Activated naive CD8-positive, alpha-beta T cell treated with anti-CD3 and anti-CD28 coated beads for 36 hours (primary cell): Measurements from ENCODE around the gene SORBS1. TPM values are rescaled to one million over a fixed set of nuclear protein-coding genes. Genes with fewer than 3 reads are reported as not detected.

Source experiments
- DNase-seq: peaks from one replicate; pipeline ENCODE4 v3.0.0; 2021
- H3K27ac Mint-ChIP-seq: one replicate; pipeline ENCODE4 v1.8.0; 2022; ENCODE audit warnings: mild to moderate bottlenecking, moderate library complexity, mixed read lengths
- H3K27me3 Mint-ChIP-seq: one replicate; pipeline ENCODE4 v1.8.0; 2022; ENCODE audit warnings: mild to moderate bottlenecking, mixed read lengths
- H3K36me3 Mint-ChIP-seq: one replicate; pipeline ENCODE4 v1.8.0; 2021; ENCODE audit warnings: mild to moderate bottlenecking, mixed read lengths
- H3K4me1 Mint-ChIP-seq: one replicate; pipeline ENCODE4 v1.8.0; 2021; ENCODE audit warnings: mixed read lengths
- H3K4me3 Mint-ChIP-seq: one replicate; pipeline ENCODE4 v1.8.0; 2022; ENCODE audit warnings: mild to moderate bottlenecking, moderate library complexity, mixed read lengths
- H3K9me3 Mint-ChIP-seq: one replicate; pipeline ENCODE4 v1.8.0; 2022; ENCODE audit warnings: mixed read lengths
- total RNA-seq, 2 experiments: library from RNA; stranded (reverse); gene quantifications; one replicate each; pipeline ENCODE4 v1.2.3, GENCODE V29; 2021

Gene SORBS1
- total RNA-seq, 2 experiments from 2014 or later: 0.54 to 0.64 TPM

DNA sequence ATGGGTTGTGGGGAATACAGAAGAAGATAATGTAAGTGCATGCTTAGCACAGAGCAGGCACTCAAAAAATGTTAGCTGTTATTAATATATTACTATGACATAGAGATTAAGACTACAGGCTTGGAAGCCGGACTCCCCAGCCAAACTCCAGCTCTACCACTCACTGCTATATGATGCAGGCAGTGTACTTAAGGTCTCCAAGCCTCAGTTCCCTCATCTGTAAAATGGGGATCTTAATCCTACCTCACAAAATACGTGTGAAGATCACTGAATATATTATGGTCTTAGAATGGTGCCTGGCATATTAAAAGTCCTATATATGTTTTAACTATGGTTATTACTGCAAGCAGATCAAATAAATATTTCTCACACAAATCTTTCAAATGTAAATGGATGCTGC, 275.6 kb downstream of the SORBS1 start:
- Mint-ChIP-seq H3K27me3 (peaks cover 40% of the 10 kb centered on the region), H3K36me3 (no peaks in the 10 kb centered on the region), H3K4me1 (no peaks in the 10 kb centered on the region), H3K9me3 (no peaks in the 10 kb centered on the region), H3K27ac (no peak overlapping the region), H3K4me3 (no peak overlapping the region)
- no peak for DNase-seq

- Mint-ChIP-seq H3K4me1 (no peaks in the 10 kb centered on the region), H3K27me3 (peaks cover 33% of the 10 kb centered on the region), H3K4me3 (no peak overlapping the region), H3K9me3 (no peaks in the 10 kb centered on the region), H3K27ac (no peak overlapping the region), H3K36me3 (no peaks in the 10 kb centered on the region)
- DNase-seq: no peak
Observed at GRCh38 chr10:95284807-95285206, 276.4 kb downstream of the SORBS1 start.

DNA sequence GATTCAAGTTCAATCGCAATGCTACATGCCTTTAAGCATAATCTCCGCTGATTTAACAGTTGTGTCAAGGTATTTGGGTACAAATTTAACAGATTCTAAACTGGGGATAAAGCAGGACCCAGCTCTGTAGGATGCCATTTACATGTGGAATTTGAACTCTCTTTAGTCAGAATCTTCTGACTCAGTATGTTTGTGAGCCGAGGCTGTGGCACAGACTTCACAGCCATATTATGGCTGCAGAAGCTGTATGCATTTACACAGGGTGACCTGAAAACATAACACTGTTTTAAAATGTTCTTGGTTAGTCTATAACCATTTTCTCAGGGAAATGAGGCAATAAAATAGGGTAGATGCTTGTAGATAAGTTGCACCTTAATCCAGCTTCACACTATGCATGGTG, 279.1 kb downstream of the SORBS1 start:
- H3K36me3 Mint-ChIP-seq: no peaks in the 10 kb centered on the region
- H3K4me3 Mint-ChIP-seq: no peak overlapping the region
- no peaks in the 10 kb centered on the region for H3K4me1 Mint-ChIP-seq
- no peak overlapping the region for H3K27ac Mint-ChIP-seq
- H3K27me3 Mint-ChIP-seq: peaks cover 10% of the 10 kb centered on the region
- no peak for DNase-seq
- no peaks in the 10 kb centered on the region for H3K9me3 Mint-ChIP-seq

DNA sequence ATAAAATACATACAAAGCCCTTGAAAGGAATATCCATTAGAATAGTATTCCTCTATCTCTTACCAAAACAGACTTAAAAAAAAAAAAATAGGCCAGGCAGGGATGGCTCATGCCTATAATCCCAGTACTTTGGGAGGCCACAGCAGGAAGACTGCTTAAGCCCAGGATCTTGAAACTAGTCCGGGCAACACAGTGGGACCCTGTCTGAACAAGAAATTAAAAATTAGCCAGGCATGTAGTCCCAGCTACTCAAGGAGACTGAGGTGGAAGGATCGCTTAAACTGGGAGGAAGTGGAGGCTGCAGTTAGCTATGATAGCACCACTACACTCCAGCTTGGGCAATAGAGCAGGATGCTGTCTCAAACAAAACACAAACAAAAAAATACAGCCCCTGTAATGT, 280.0 kb downstream of the SORBS1 start:
- Mint-ChIP-seq H3K27me3 (peaks cover 4% of the 10 kb centered on the region), H3K36me3 (no peaks in the 10 kb centered on the region), H3K4me3 (no peak overlapping the region), H3K9me3 (no peaks in the 10 kb centered on the region), H3K27ac (no peak overlapping the region), H3K4me1 (no peaks in the 10 kb centered on the region)
- DNase-seq: no peak

DNA sequence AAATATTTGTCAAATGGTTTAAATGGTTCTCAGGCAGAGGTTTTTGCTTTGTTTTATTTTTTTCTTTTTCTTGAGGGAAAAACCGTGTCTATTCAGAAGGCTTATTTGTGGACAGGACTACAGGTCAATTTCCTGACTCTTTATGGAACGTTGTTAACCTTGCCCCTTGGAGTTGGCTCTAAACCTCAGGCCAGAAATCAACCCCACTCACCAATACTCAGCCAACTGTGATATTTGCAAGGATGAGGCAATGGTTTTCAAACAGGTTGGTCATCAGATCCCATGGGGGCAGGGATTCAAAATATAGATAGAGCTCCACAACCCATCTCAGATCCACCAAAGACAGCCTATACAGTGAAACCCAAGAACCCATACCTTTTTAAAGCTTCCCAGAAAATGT, 280.5 kb downstream of the SORBS1 start:
- no peak overlapping the region for H3K4me3 Mint-ChIP-seq
- no peaks in the 10 kb centered on the region for H3K4me1 Mint-ChIP-seq
- H3K36me3 Mint-ChIP-seq: no peaks in the 10 kb centered on the region
- H3K9me3 Mint-ChIP-seq: no peaks in the 10 kb centered on the region
- H3K27me3 Mint-ChIP-seq: peaks cover 4% of the 10 kb centered on the region
- no peak for DNase-seq
- H3K27ac Mint-ChIP-seq: no peak overlapping the region

DNA sequence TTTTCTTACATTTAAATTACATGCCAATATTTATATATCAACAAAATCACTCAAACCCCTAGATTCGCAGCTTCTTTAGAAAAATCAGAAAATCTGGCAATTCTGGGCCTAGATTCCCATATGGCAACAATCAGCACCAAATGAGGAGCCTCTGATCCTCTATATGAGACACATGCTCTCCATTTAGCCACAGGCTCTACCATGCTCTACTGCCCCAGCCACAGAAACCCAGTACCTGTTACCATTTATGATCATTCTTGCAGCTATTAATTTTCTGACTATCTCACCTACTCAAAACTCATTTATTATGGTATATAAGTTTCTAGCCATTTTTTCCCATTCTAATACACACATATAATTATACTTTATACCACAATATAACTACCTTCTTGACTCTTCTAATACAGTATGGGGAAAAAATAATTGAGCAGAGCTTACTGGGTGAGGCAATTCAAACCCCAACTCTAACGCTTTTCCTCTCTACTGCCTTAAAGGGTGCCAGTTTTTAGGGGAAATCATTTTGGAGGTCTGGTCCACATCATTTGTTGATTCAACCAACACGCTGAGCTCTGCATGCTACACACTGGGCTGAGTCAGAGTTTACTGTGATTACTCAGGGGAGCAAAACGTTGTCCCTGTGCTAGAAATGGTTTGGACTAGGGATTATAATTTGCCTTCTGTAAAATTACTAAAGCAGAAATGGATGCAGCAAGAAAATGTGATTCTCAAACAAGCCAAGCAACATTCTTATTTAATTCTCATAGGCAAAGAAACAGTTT, 281.9 kb downstream of the SORBS1 start:
- Mint-ChIP-seq H3K27me3 (no peaks in the 10 kb centered on the region), H3K27ac (no peak overlapping the region), H3K4me3 (no peak overlapping the region), H3K4me1 (no peaks in the 10 kb centered on the region), H3K36me3 (no peaks in the 10 kb centered on the region), H3K9me3 (no peaks in the 10 kb centered on the region)
- DNase-seq: no peak

GRCh38 chr10:95278061-95278988, 282.8 kb downstream of the SORBS1 start:
- H3K4me3 Mint-ChIP-seq: no peak overlapping the region
- H3K27ac Mint-ChIP-seq: no peak overlapping the region
- H3K9me3 Mint-ChIP-seq: no peaks in the 10 kb centered on the region
- no peaks in the 10 kb centered on the region for H3K36me3 Mint-ChIP-seq
- DNase-seq: no peak
- no peaks in the 10 kb centered on the region for H3K27me3 Mint-ChIP-seq
- no peaks in the 10 kb centered on the region for H3K4me1 Mint-ChIP-seq

DNA sequence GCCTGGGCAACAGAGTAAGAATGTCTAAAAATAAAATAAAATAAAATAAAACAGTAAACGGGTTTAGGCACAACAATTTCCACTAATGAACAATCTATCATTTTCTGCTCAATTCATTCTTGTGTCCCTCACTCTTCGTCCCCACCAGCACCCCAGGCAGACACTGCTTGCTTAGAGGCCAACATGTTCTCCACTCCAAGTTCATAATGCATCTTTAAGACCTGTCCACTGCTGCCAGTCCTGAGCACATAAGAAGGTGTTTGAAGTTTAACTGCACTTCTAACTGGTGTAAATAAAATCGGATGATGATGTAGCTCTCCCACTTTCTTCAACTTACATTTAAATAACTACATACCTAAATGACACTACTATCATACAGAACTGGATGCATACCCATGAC, 283.6 kb downstream of the SORBS1 start:
- no peak overlapping the region for H3K4me3 Mint-ChIP-seq
- no peak overlapping the region for H3K27ac Mint-ChIP-seq
- no peaks in the 10 kb centered on the region for H3K4me1 Mint-ChIP-seq
- DNase-seq: no peak
- no peaks in the 10 kb centered on the region for H3K36me3 Mint-ChIP-seq
- H3K27me3 Mint-ChIP-seq: no peaks in the 10 kb centered on the region
- no peaks in the 10 kb centered on the region for H3K9me3 Mint-ChIP-seq

- Mint-ChIP-seq H3K9me3 (no peaks in the 10 kb centered on the region), H3K27me3 (no peaks in the 10 kb centered on the region), H3K4me3 (no peak overlapping the region), H3K4me1 (no peaks in the 10 kb centered on the region), H3K27ac (no peak overlapping the region), H3K36me3 (no peaks in the 10 kb centered on the region)
- DNase-seq: no peak
Observed at GRCh38 chr10:95277201-95277570, 284.0 kb downstream of the SORBS1 start.

GRCh38 chr10:95276367-95277200, 284.6 kb downstream of the SORBS1 start:
- DNase-seq: no peak
- H3K9me3 Mint-ChIP-seq: no peaks in the 10 kb centered on the region
- H3K4me1 Mint-ChIP-seq: no peaks in the 10 kb centered on the region
- H3K27ac Mint-ChIP-seq: no peak overlapping the region
- no peaks in the 10 kb centered on the region for H3K36me3 Mint-ChIP-seq
- H3K4me3 Mint-ChIP-seq: no peak overlapping the region
- H3K27me3 Mint-ChIP-seq: no peaks in the 10 kb centered on the region

GRCh38 chr10:95275726-95276366, 285.3 kb downstream of the SORBS1 start:
- no peak for DNase-seq
- H3K36me3 Mint-ChIP-seq: no peaks in the 10 kb centered on the region
- no peak overlapping the region for H3K4me3 Mint-ChIP-seq
- H3K9me3 Mint-ChIP-seq: no peaks in the 10 kb centered on the region
- H3K4me1 Mint-ChIP-seq: no peaks in the 10 kb centered on the region
- no peak overlapping the region for H3K27ac Mint-ChIP-seq
- H3K27me3 Mint-ChIP-seq: no peaks in the 10 kb centered on the region

- DNase-seq: no peak
- H3K4me3 Mint-ChIP-seq: no peak overlapping the region
- no peaks in the 10 kb centered on the region for H3K27me3 Mint-ChIP-seq
- H3K9me3 Mint-ChIP-seq: no peaks in the 10 kb centered on the region
- H3K36me3 Mint-ChIP-seq: no peaks in the 10 kb centered on the region
- no peaks in the 10 kb centered on the region for H3K4me1 Mint-ChIP-seq
- H3K27ac Mint-ChIP-seq: no peak overlapping the region
Observed at GRCh38 chr10:95273393-95274312, 287.5 kb downstream of the SORBS1 start.

DNA sequence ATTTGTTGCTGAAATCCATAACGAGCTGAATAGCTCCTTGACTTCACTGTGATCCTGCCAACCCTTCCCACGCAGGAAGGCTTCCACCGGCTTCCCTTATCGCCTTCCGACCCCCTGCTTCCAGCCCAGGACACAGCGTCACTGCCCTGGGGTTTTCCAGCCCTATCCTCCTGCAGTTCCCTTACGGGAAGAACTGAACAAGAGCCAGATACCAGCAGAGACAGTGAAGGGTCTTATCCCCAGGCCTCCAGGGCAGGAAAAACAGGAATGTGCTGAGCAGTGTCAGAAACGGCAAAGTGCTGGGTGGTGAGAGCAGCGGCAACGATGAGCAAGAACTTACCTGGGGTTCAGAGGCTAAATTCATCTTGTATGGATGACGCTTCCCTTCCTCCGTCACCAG, 292.7 kb downstream of the SORBS1 start:
- H3K9me3 Mint-ChIP-seq: no peaks in the 10 kb centered on the region
- no peak for DNase-seq
- H3K27ac Mint-ChIP-seq: no peak overlapping the region
- no peaks in the 10 kb centered on the region for H3K4me1 Mint-ChIP-seq
- no peaks in the 10 kb centered on the region for H3K27me3 Mint-ChIP-seq
- no peaks in the 10 kb centered on the region for H3K36me3 Mint-ChIP-seq
- no peak overlapping the region for H3K4me3 Mint-ChIP-seq

GRCh38 chr10:95267251-95267650, 293.9 kb downstream of the SORBS1 start:
- no peak overlapping the region for H3K27ac Mint-ChIP-seq
- DNase-seq: no peak
- no peaks in the 10 kb centered on the region for H3K9me3 Mint-ChIP-seq
- H3K4me3 Mint-ChIP-seq: no peak overlapping the region
- no peaks in the 10 kb centered on the region for H3K36me3 Mint-ChIP-seq
- H3K4me1 Mint-ChIP-seq: no peaks in the 10 kb centered on the region
- no peaks in the 10 kb centered on the region for H3K27me3 Mint-ChIP-seq
